Activated CD4-positive, alpha-beta T cell treated with anti-CD3 and anti-CD28 coated beads, Interleukin-2, amount 50 U/mL, for 4 hours (primary cell): ENCODE measurements around the gene NUDT6.
A peak's percentile ranks its signal among the peaks of the same experiment; 100 is the strongest.

Experiments
- DNase-seq, 2 experiments: peaks; one replicate each; pipeline ENCODE4 v3.0.0-alpha.2; 2020

The NUDT6 gene, protein sequence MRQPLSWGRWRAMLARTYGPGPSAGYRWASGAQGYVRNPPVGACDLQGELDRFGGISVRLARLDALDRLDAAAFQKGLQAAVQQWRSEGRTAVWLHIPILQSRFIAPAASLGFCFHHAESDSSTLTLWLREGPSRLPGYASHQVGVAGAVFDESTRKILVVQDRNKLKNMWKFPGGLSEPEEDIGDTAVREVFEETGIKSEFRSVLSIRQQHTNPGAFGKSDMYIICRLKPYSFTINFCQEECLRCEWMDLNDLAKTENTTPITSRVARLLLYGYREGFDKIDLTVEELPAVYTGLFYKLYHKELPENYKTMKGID

DNA sequence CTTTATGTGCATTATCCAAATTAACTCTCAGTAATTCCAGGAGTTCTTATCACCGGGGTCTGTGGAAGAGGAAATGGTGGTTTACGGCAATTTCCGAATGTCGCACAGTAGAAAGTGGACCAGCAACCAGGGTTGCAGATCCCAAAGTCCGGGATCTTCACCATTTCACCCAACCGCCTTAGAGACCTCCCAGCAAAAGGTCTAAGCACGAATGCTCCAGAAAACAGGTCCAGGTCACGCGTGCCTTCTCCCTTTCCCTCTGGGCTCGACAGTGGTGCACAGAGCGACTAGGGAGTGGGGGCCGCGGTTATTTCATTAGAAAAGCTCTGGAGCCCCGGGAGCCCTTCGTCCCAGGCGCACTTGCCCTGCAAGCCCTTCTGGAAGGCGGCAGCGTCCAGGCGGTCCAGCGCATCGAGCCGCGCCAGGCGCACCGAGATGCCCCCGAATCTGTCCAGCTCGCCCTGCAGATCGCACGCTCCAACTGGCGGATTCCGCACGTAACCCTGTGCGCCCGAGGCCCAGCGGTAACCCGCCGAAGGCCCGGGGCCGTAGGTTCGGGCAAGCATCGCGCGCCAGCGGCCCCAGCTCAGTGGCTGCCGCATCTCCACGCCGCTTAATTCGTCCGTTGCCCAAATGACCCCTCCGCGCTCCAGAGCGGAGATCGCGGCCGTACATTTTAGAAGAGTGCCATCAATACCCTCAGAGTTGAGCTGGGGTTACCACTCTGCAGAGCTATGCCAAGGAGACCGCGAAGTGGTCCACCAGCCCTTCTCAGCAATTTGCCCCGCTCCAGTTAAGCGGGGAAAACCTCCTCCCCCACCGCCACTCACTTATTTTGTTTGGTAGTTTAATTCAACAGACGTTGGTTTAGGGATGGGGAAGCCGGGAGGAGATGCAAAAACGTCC, at the start of gene NUDT6:
Gene NUDT6 (minus strand): TSS at position 627 of the 906 bp plus-strand sequence. CDS start 25 bp downstream, at position 602.
- peak; percentile 6 to 9 for DNase-seq

GRCh38 chr4:122968227-122968812, 45.9 kb upstream of the NUDT6 start:
- DNase-seq = no peak

GRCh38 chr4:122967231-122967630, 44.8 kb upstream of the NUDT6 start:
- no peak for DNase-seq

DNA sequence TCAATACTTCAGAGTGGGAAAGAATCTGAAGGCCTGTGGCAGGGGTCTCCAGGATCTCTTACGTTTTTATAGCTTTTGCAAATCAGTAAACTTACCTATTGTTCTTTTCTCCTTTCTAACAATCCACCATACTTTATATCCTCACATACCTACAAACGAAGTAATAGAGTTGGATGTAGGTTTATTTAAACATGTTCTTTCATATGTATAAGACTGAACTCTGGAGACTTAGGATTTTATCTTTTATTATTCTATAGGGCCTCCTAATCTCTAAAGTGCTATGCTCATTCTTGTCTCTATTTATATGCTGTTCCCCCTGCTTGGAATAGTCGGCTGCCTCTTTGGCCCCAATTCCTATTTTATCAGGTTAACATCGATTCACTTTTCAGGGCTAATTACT, 43.8 kb upstream of the NUDT6 start:
- DNase-seq = no peak

DNA sequence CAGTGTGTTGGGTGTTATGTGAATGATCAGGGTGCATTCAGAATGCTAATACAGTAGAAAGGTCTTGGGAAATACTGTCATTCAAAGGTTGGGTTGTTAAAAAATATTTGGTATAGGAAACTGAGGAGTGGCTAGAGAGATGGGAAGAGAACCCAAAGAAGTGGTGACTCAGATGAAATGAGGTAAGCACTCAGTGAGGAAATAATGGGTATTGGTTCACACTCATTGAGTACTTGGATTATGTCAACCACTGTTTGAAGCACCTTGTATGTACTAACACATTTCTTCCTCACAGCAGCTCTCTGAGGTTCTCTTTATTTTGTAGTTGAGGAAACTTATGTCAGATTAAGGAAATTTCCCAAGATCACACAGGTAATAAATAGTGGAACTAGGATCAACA, 40.8 kb upstream of the NUDT6 start:
- DNase-seq = no peak

DNA sequence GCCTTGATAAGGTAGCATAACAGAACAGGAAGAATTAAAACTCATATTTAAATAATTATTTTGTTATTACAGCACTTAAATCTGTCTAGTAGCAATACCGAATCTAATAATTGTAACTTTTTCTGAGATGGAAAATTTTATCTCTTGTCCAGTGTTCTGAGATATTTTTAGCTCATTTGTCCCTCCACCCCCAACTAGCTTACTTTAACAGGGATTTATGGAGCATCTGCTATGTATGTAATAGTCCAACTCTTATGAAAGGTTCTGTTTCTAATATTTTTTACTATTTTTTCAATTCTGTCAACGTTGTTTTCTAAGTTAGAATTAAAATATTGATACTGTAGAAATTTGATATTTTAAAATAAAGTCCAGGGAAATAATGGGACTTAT, 38.2 kb upstream of the NUDT6 start:
- DNase-seq = no peak

DNA sequence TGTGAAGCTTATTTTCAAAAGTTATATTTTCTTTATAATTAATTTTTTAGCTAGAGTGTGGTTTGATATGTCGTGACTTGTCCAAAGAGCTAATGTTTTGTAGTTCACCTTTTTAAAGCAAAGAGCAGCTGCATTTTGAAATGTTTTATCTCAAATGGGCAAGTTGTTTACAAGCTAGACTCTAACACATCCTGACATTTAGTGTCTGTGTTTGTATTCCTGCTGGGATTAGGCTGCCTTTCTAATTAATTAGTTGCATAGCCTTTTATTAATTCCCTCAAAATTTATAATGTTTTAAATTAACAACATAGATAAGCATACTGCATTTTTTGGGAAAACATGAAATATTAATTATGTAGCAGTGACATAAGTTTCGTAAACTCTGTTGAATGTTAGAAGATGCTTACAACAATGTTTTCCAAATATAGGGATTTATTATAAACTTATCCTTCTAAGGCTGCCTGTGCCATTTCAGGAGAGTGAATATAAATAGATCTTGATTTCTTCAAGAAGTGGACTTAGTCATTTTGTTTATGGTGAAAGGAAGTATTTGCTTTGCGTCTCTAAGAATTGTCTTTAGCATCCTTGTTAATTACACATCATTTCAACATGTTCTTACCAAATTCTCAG, 37.7 kb upstream of the NUDT6 start:
- DNase-seq = no peak

DNA sequence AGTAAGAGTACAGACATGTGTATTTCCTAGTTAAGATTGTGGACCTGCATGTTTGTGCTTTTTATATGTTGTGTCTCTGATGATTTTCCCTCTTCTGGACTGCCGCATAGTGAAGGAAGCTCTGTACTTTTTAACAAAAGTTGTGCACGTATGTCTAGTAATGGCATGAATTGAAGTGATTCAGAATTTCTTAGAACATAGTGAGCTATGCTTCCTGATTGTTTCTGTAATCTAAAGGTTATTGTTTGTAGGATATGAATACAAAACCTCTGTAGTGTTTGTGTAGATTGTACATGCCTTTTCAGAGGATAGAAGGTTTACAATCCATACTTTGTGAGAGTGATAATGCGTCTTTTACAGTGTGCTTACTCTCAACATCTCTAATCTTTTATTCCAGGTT, 37.0 kb upstream of the NUDT6 start:
- DNase-seq = no peak

DNA sequence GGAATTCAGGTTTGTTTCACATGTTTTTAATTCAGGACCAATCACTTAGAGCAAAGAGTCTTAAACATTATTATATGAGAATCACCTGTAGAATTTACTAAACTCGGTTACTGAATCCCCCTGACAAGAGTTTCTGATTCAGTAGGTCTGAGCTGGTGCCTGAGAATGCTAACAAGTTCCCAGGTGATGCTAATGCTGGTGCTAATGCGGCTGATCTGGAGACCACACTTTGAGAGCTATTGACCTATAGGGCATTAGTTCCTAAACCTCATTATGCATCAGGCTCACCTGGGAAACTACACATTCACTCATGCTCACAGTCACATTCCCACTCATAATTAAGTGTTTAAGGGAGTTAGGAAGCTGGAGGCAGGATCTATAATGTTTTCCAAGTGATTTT, 36.1 kb upstream of the NUDT6 start:
- DNase-seq = no peak

GRCh38 chr4:122953924-122954323, 31.5 kb upstream of the NUDT6 start:
- DNase-seq = no peak

- no peak for DNase-seq
Measured at GRCh38 chr4:122952028-122952427, 29.6 kb upstream of the NUDT6 start.

GRCh38 chr4:122948671-122949070, 26.3 kb upstream of the NUDT6 start:
- no peak for DNase-seq

GRCh38 chr4:122946142-122946541, 23.7 kb upstream of the NUDT6 start:
- no peak for DNase-seq

DNA sequence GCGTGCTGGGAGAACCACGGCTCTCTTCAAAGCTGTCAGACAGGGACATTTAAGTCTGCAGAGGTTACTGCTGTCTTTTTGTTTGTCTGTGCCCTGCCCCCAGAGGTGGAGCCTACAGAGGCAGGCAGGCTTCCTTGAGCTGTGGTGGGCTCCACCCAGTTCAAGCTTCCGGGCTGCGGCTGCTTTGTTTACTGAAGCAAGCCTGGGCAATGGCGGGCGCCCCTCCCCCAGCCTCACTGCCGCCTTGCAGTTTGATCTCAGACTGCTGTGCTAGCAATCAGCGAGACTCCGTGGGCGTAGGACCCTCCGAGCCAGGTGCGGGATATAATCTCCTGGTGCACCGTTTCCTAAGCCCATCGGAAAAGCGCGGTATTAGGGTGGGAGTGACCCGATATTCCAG, 22.7 kb upstream of the NUDT6 start:
- peak in 1 of 2 experiments; percentile 5 for DNase-seq

GRCh38 chr4:122932763-122933162, 10.4 kb upstream of the NUDT6 start:
- DNase-seq = no peak

- DNase-seq = no peak
Measured at GRCh38 chr4:122930862-122931261, 8.5 kb upstream of the NUDT6 start.

- DNase-seq = no peak
Measured at GRCh38 chr4:122928930-122929329, 6.5 kb upstream of the NUDT6 start.

DNA sequence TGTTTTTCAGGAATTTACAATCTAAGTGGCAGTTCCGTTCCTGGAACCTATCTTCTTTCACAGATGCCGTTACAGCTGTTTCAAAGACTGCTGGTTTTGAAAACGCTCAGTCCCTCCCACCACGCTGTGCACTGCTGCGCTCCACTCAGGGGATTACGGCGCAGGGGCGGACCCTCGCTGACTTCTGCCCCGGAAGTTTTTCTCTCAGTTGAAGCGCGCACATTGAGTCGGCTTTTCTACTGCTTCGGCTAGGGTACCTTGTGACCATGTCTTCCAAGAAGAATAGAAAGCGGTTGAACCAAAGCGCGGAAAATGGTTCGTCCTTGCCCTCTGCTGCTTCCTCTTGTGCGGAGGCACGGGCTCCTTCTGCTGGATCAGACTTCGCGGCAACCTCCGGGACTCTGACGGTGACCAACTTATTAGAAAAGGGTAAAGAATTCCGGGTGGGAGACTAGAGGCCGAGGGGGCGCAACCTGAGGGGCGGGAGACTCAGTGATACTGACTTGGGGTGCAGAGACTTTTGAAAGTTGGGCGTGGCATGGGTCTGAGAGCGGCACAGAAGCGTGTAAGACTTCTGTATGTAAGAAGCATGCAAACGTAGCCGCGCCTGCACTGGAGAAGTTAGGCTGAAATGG, 597 bp upstream of the NUDT6 start:
- DNase-seq = peak; percentile 86

- no peak for DNase-seq
Measured at GRCh38 chr4:122921300-122921699, 1.1 kb downstream of the NUDT6 start.

- no peak for DNase-seq
Measured at GRCh38 chr4:122920473-122920872, 1.9 kb downstream of the NUDT6 start.

DNA sequence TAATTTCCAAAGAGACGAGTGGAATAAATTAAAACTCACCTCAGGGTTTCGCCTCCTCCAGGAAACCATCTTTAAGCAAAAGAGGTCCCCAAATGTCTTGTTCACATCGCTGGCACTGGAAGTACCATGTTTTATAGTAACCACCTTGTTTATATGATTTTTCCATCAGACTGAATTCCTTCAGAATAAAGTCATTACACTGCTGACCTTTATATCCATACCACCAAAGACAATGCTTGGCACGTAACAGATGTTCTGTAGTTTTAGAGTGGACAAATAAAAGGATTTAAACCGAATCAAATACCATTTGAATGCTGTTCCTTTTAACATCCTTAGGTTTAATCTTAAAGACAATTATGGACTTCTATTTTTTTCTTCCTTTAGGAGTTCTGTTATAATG, 4.7 kb downstream of the NUDT6 start:
- DNase-seq = no peak

- no peak for DNase-seq
Measured at GRCh38 chr4:122914938-122915337, 7.5 kb downstream of the NUDT6 start.
